ENCODE results near the gene LRRC4C.

GRCh38 chr11:40161854-40162410 lies 1297.5 kb downstream of the LRRC4C start:
- TF ChIP-seq CTCF (conservative IDR thresholded peaks at IDR 0.05 in 1 of 2, IDR thresholded peaks at IDR 0.05 in 1 of 2; ENCODE audit: extremely low read depth in 1 of 2, insufficient read depth in 1 of 2, low read depth in 1 of 2, low read length in 2 of 2), result no peak
- no peak for TF ChIP-seq EZH2 (IDR thresholded peaks at IDR 0.05; ENCODE audit: borderline replicate concordance, low read length)
